GM12878 (cell line): ENCODE results near the gene ERP44. TPM values are rescaled to one million over a fixed set of nuclear protein-coding genes. Genes with fewer than 3 reads are reported as not detected.

ENCODE experiments used
- ATAC-seq: fragments of 200-7000 bp; cut with Tn5 transposase; 3 replicates; pipeline ENCODE4 v1.9.1; 2020; ENCODE audit warnings: mild to moderate bottlenecking, moderate library complexity
- BruUV-seq: library from RNA; stranded (reverse); fragments of 400-500 nt; replicated peaks from 2 replicates; lab custom pipeline; 2021; lab: Mats Ljungman, UMichigan
- CTCF ChIA-PET: fragments of 300-600 bp; sonication (Branson Sonifier 250); formaldehyde crosslinking; extraction: SDS; loops from one replicate; lab custom pipeline; 2021; ENCODE audit warnings: inconsistent platforms; lab: Yijun Ruan, JAX
- POLR2A ChIA-PET: fragments of 350-600 bp; formaldehyde crosslinking; extraction: SDS; loops from one replicate; lab custom pipeline; 2021; ENCODE audit warnings: inconsistent platforms; lab: Charles Lee
- RAD21 ChIA-PET: fragments of 300-600 bp; sonication (Branson Sonifier 250); formaldehyde crosslinking; loops from one replicate; lab custom pipeline; 2023; ENCODE audit warnings: antibody characterized with exemption; ENCODE audit not compliant: unreplicated experiment; lab: Charles Lee
- SMC1A ChIA-PET: fragments of 300-600 bp; sonication (Branson Sonifier 250); formaldehyde crosslinking; loops from one replicate; lab custom pipeline; 2023; ENCODE audit not compliant: unreplicated experiment, uncharacterized antibody; lab: Charles Lee
- DNase-seq: peaks from one replicate; pipeline ENCODE4 v3.0.0-alpha.2; 2011; ENCODE audit warnings: low read depth, low spot score
- FAIRE-seq: peaks from 3 replicates; lab custom pipeline; 2011; peaks lifted over from hg19 to GRCh38; lab: Jason Lieb, UNC
- H2AFZ ChIP-seq: 2 replicates; pipeline ENCODE4 v1.6.0; 2011; ENCODE audit warnings: low read depth, low read length, control low read depth; ENCODE audit not compliant: control insufficient read depth
- H3K27ac ChIP-seq: 2 replicates; pipeline ENCODE4 v1.5.1; 2011; ENCODE audit warnings: control low read depth; ENCODE audit not compliant: control insufficient read depth, insufficient read depth
- H3K27me3 ChIP-seq, 2 experiments: replicated peaks in 1 of 2; 2 replicates each; pipeline versions ENCODE4 v1.6.0 to v1.6.1; 2011; ENCODE audit warnings: low read length in 1 of 2; ENCODE audit not compliant: control insufficient read depth in 2 of 2, insufficient read depth in 2 of 2
- H3K36me3 ChIP-seq, 2 experiments: 2 replicates each; pipeline ENCODE4 v1.5.1; 2011; ENCODE audit warnings: low read length in 1 of 2; ENCODE audit not compliant: control insufficient read depth in 2 of 2, insufficient read depth in 2 of 2
- H3K4me1 ChIP-seq: 2 replicates; pipeline ENCODE4 v1.6.1; 2011; ENCODE audit warnings: mild to moderate bottlenecking, low read length, moderate library complexity, mixed read lengths; ENCODE audit not compliant: control insufficient read depth, insufficient read depth
- H3K4me2 ChIP-seq: 2 replicates; pipeline ENCODE4 v1.6.0; 2011; ENCODE audit warnings: control low read depth; ENCODE audit not compliant: control insufficient read depth, insufficient read depth
- H3K4me3 ChIP-seq: fragments of 200-600 bp; sonication (generic); 2 replicates; pipeline ENCODE4 v1.5.1; 2016
- H3K79me2 ChIP-seq: 2 replicates; pipeline ENCODE4 v1.6.0; 2011; ENCODE audit warnings: low read length; ENCODE audit not compliant: control insufficient read depth, insufficient read depth
- H3K9ac ChIP-seq: 2 replicates; pipeline ENCODE4 v1.8.0; 2011; ENCODE audit warnings: low read length, control low read depth, mixed read lengths; ENCODE audit not compliant: control insufficient read depth, insufficient read depth
- H3K9me3 ChIP-seq: replicated peaks from 3 replicates; pipeline ENCODE4 v1.5.1; 2011; ENCODE audit warnings: mild to moderate bottlenecking, low read length; ENCODE audit not compliant: control insufficient read depth, insufficient read depth
- H4K20me1 ChIP-seq: 2 replicates; pipeline ENCODE4 v1.6.0; 2011; ENCODE audit not compliant: control insufficient read depth, insufficient read depth
- ATF2 ChIP-seq: IDR thresholded peaks from 2 replicates; pipeline ENCODE4 v1.6.1; 2012; ENCODE audit warnings: low read length, inconsistent platforms
- IRF5 ChIP-seq: fragments of 450-650 bp; IDR thresholded peaks from 2 replicates; pipeline ENCODE4 v1.6.1; 2017; ENCODE audit warnings: borderline replicate concordance
- NFIC ChIP-seq: IDR thresholded peaks from 2 replicates; pipeline ENCODE4 v1.6.1; 2012; ENCODE audit warnings: low read depth, mild to moderate bottlenecking, inconsistent platforms, low read length, moderate library complexity
- SREBF1 ChIP-seq: IDR thresholded peaks from 2 replicates; pipeline ENCODE4 v1.6.1; 2012; ENCODE audit warnings: mild to moderate bottlenecking, low read length
- WRNIP1 ChIP-seq: IDR thresholded peaks from 2 replicates; pipeline ENCODE4 v1.6.1; 2011; ENCODE audit warnings: low read depth, low read length, improper control_type of control experiment, borderline replicate concordance
- ZNF622 ChIP-seq: fragments of 450-650 bp; IDR thresholded peaks from 2 replicates; pipeline ENCODE4 v1.6.1; 2017; ENCODE audit warnings: mild to moderate bottlenecking, inconsistent platforms
- in situ Hi-C: fragments of 300-500 bp; cut with MboI; formaldehyde crosslinking; loops from 9 replicates; pipeline ENCODE4 v1.14.3; 2018; ENCODE audit warnings: mixed read lengths
- intact Hi-C: fragments of 100-400 bp; cut with micrococcal nuclease; formaldehyde crosslinking; loops from one replicate; pipeline ENCODE4 v1.14.2; 2022; ENCODE audit not compliant: unreplicated experiment
- polyA plus RNA-seq, 11 experiments: library from polyadenylated mRNA; depleted of rRNA in 4 of 11; unstranded in 6 of 11; stranded (reverse) in 5 of 11; fragments of >200 nt; fragmentation: Nextera tagmentation in 4 of 11; fragmentation: Illumina TruSeq in 1 of 11; extraction: Ambion mirVana in 4 of 11; extraction: Trizol in 1 of 11; gene quantifications; 1 replicate in 1 of 11; 2 replicates in 10 of 11; pipeline versions ENCODE4 v1.2.1 to v1.2.3, GENCODE V29; 2011 to 2016; ENCODE audit warnings: inconsistent platforms in 2 of 11, missing spikeins in 2 of 11, low read depth in 1 of 11
- total RNA-seq, 4 experiments: library from RNA; depleted of rRNA in 3 of 4; stranded (reverse); fragments of >200 nt in 3 of 4; fragmentation: Illumina TruSeq in 1 of 4; extraction: Trizol in 1 of 4; gene quantifications; 2 replicates each; pipeline versions ENCODE4 v1.2.1 to v1.2.3, GENCODE V29; 2013 to 2021

The ERP44 gene
- total and polyA plus RNA-seq, 10 of the 15 experiments (the other 5 are each of a cell fraction or from before 2014, with no cell fraction given): 11.5 to 52.4 (median 20.2) TPM

GRCh38 chr9:100014846-100015245 lies 84.0 kb downstream of the ERP44 start:
- Histone ChIP-seq H3K4me2 (no peak overlapping the region), H2AFZ (no peak overlapping the region), H3K4me3 (no peak overlapping the region), H3K9me3 (no peaks in the 10 kb centered on the region; the same call in 2 of the 3 replicates), H3K4me1 (no peaks in the 10 kb centered on the region), H3K27ac (no peak overlapping the region), H3K9ac (no peak overlapping the region), H4K20me1 (no peaks in the 10 kb centered on the region), H3K27me3 (no peaks in the 10 kb centered on the region), H3K36me3 (peaks cover 0 to 25% of the 10 kb centered on the region in 2 experiments; a peak in 3 of 4 replicates), H3K79me2 (no peaks in the 10 kb centered on the region)
- ATAC-seq (no peak), DNase-seq (no peak), FAIRE-seq (no peak)
- in situ Hi-C loops (loop anchor here (5.0 to 25.0 kb wide), 3 partner anchors 203 to 833 kb away; partner anchors contain the start of genes CAVIN4 and NR4A3), intact Hi-C loops (loop anchor here (5.0 kb wide), 2 partner anchors 833 to 853 kb away; no protein-coding TSS in a partner anchor)
- no TSS peak for BruUV-seq
- TF ChIP-seq SREBF1: no peak
- no peak for TF ChIP-seq ATF2
- TF ChIP-seq IRF5: no peak
- no peak for TF ChIP-seq ZNF622
- no peak for TF ChIP-seq NFIC
- TF ChIP-seq WRNIP1: no peak
- CTCF ChIA-PET: interaction anchor here (1.2 to 2.3 kb wide), 6 partner anchors 16 to 851 kb away, joined by 3 to 13 read pairs (median 6); no protein-coding TSS in a partner anchor
- RAD21 ChIA-PET: interaction anchor here (0.6 to 2.4 kb wide), 3 partner anchors 193 to 830 kb away, joined by 4 to 7 read pairs (median 5); partner anchors contain the start of gene NR4A3
- SMC1A ChIA-PET: interaction anchor here (1.2 to 4.9 kb wide), 3 partner anchors 190 to 746 kb away, joined by 3 to 18 read pairs (median 6); no protein-coding TSS in a partner anchor
- POLR2A ChIA-PET: no interaction called here
